Astrocyte of the spinal cord (primary cell): ENCODE results near the gene ZNF682.

Source experiments
- DNase-seq: peaks from one replicate; pipeline ENCODE4 v3.0.0; 2011; ENCODE audit warnings: low read depth, low spot score
- H3K4me3 ChIP-seq: 2 replicates; pipeline ENCODE4 v1.5.1; 2011; ENCODE audit warnings: low read depth, mild to moderate bottlenecking, low read length, moderate library complexity
- CTCF ChIP-seq: IDR thresholded peaks from 2 replicates; pipeline ENCODE4 v1.5.1; 2012; ENCODE audit warnings: low read depth, mild to moderate bottlenecking, low read length, inconsistent platforms
- in situ Hi-C: cut with HindIII; loops from 2 replicates; pipeline ENCODE4 v1.10.0; 2017; ENCODE audit warnings: low sequenced_read_pairs

Gene ZNF682

DNA sequence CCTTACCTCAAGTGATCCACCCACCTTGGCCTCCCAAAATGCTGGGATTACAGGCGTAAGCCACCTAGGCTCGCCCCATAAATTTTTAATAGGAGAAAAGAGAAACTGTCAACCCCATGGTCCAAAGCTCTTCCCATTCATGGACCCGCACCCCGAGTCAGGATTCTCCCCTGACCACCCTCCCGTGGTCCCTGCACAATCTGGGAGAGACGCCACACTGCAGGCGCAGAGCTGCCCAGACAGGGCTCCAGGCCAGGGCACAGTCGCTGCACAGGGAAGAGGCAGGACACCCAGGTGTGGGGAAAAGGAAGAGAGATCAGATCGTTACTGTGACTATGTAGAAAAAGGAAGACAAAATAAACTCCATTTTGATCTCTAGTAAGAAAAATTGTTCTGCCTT, 84.1 kb downstream of the ZNF682 start:
- no peak for DNase-seq
- no peak overlapping the region for H3K4me3 ChIP-seq
- no peak for TF ChIP-seq CTCF
- in situ Hi-C loops: no loop called here
